Fibroblast of pulmonary artery (primary cell): Measurements from ENCODE around the gene PMEPA1.

Source experiments
- DNase-seq: peaks from one replicate; pipeline ENCODE4 v3.0.0-alpha.2; 2010; ENCODE audit warnings: low read depth
- H3K4me3 ChIP-seq: replicated peaks from 2 replicates; pipeline ENCODE4 v1.5.1; 2011; ENCODE audit warnings: low read depth, mild to moderate bottlenecking, control low read depth, low read length, moderate library complexity
- TF ChIP-seq, protein P1 (sequence below): IDR thresholded peaks from 2 replicates; pipeline ENCODE4 v1.5.1; 2011; ENCODE audit warnings: mild to moderate bottlenecking, control low read depth, low read length, inconsistent platforms; ENCODE audit errors: missing control alignments

PMEPA1 gene

GRCh38 chr20:57667924-57668782, 41.7 kb downstream of the PMEPA1 start:
- TF ChIP-seq, protein P1, sequence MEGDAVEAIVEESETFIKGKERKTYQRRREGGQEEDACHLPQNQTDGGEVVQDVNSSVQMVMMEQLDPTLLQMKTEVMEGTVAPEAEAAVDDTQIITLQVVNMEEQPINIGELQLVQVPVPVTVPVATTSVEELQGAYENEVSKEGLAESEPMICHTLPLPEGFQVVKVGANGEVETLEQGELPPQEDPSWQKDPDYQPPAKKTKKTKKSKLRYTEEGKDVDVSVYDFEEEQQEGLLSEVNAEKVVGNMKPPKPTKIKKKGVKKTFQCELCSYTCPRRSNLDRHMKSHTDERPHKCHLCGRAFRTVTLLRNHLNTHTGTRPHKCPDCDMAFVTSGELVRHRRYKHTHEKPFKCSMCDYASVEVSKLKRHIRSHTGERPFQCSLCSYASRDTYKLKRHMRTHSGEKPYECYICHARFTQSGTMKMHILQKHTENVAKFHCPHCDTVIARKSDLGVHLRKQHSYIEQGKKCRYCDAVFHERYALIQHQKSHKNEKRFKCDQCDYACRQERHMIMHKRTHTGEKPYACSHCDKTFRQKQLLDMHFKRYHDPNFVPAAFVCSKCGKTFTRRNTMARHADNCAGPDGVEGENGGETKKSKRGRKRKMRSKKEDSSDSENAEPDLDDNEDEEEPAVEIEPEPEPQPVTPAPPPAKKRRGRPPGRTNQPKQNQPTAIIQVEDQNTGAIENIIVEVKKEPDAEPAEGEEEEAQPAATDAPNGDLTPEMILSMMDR: no peak
- DNase-seq: no peak
- no peak overlapping the region for H3K4me3 ChIP-seq

- H3K4me3 ChIP-seq: no peak overlapping the region
- TF ChIP-seq, protein P1: no peak
- DNase-seq: no peak
Observed at GRCh38 chr20:57667388-57667787, 42.4 kb downstream of the PMEPA1 start.

DNA sequence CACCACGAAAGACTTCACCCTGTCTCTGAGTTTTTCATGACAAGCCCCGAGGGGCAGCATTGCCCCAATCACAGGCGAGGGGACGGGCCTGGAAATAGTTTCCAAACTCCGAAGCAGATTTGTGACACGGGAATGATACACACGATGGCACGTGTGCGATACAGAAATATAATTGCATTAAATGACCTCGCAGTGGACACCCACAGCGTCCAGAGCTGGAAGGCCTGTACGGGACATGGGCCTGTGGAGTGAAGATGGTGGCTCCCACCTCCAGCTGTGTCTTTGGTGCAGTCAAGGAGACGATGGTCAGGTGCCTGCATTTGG, 43.0 kb downstream of the PMEPA1 start:
- H3K4me3 ChIP-seq: no peak overlapping the region
- TF ChIP-seq, protein P1: no peak
- DNase-seq: no peak

DNA sequence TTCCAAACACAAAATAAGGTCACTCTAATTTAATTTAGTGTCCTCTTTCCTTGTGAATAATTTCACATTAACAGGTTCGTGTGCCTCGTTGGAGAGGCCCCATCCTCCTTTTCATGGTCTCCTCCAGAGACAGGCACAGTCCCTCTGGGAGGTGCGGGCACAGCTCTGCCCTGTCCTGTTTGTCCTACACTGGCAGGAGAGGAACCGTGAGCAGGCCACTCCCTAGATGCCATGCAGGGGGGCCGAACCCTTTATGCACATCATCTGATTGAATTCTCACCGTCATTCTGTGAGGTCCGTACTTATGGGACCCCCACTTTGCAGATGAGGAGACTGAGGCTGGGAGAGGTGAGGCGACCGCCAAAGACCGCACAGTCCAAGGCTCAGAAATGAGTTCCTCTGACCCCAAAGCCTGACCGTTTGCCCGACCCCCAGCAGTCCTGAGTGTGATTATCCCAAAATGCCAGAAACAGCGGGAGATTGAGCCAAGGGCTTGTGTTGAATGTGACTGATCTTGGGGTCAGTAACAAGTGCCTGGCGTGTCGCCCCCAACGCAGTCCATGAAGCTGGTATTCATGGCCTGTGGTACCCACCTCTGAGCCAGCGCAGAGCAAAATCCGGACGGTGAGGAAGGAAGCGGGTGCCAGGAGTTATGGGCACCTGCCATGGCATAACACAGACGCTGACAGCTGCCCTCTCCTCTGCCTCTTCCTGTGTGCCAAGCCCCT, 43.5 kb downstream of the PMEPA1 start:
- no peak for DNase-seq
- TF ChIP-seq, protein P1: no peak
- H3K4me3 ChIP-seq: no peak overlapping the region

DNA sequence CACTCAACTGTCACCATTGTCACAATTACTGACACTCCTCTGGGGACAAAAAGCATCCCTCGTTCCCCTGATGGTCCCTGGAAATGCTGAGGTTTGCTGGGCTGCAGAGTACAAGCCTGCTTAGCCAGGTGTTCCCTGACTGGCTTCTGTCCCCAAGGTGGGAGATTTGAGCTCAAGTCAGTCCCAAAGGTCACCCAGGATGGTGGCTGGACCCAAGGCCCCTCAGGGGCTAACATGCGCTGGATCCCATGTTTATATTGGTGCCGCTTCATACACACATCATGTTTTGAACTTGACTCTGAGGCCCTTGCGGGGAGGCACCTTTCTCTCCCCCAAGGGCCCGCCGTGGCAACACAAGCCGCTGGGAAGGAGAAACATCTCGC, 44.2 kb downstream of the PMEPA1 start:
- TF ChIP-seq, protein P1: no peak
- no peak for DNase-seq
- no peak overlapping the region for H3K4me3 ChIP-seq

GRCh38 chr20:57664924-57665588, 44.8 kb downstream of the PMEPA1 start:
- no peak for DNase-seq
- H3K4me3 ChIP-seq: no peak overlapping the region
- TF ChIP-seq, protein P1: no peak
